ENCODE measurements around the gene AHSG.

- TF ChIP-seq CTCF (IDR thresholded peaks at IDR 0.05) (no peak), POLR2A (IDR thresholded peaks at IDR 0.05) (no peak)
Observed at GRCh38 chr3:186596568-186597287, 16.1 kb upstream of the AHSG start.
